Skeletal muscle tissue (tissue), 4 donors: ENCODE measurements around the gene DHX30. TPM values are rescaled to one million over a fixed set of nuclear protein-coding genes. Genes with fewer than 3 reads are reported as not detected.

Experiments
- H3K27ac ChIP-seq: one replicate; pipeline ENCODE4 v1.7.0; 2013; ENCODE audit warnings: mild to moderate bottlenecking, low read depth, low read length, inconsistent platforms
- H3K27me3 ChIP-seq, 3 donors: one replicate each; pipeline ENCODE4 v1.7.0; 2013; ENCODE audit warnings: low read length in 3 of 3; ENCODE audit not compliant: control insufficient read depth in 3 of 3, insufficient read depth in 3 of 3
- H3K36me3 ChIP-seq, 3 donors: one replicate each; pipeline ENCODE4 v1.7.0; 2013; ENCODE audit warnings: low read length in 3 of 3; ENCODE audit not compliant: control insufficient read depth in 3 of 3, insufficient read depth in 3 of 3
- H3K4me1 ChIP-seq, 3 donors: one replicate each; pipeline ENCODE4 v1.7.0; 2013; ENCODE audit warnings: low read length in 3 of 3, mild to moderate bottlenecking in 3 of 3; ENCODE audit not compliant: control insufficient read depth in 3 of 3, insufficient read depth in 3 of 3
- H3K4me3 ChIP-seq, 3 donors: one replicate each; pipeline ENCODE4 v1.7.0; 2013; ENCODE audit warnings: low read length in 3 of 3
- H3K9ac ChIP-seq, 3 donors: one replicate each; pipeline ENCODE4 v1.7.0; 2013; ENCODE audit warnings: low read length in 3 of 3, mild to moderate bottlenecking in 3 of 3, moderate library complexity in 2 of 3, low read depth in 1 of 3
- H3K9me3 ChIP-seq, 3 donors: one replicate each; pipeline ENCODE4 v1.7.0; 2013; ENCODE audit warnings: low read length in 3 of 3; ENCODE audit not compliant: control insufficient read depth in 3 of 3
- total RNA-seq: library from RNA; depleted of rRNA; stranded (reverse); fragments of >200 nt; gene quantifications from one replicate; pipeline ENCODE4 v1.2.3, GENCODE V29; 2014
- donor health status: Osteomylitis.

The DHX30 gene
- total RNA-seq, 1 donor from 2014 or later = 39.7 TPM

DNA sequence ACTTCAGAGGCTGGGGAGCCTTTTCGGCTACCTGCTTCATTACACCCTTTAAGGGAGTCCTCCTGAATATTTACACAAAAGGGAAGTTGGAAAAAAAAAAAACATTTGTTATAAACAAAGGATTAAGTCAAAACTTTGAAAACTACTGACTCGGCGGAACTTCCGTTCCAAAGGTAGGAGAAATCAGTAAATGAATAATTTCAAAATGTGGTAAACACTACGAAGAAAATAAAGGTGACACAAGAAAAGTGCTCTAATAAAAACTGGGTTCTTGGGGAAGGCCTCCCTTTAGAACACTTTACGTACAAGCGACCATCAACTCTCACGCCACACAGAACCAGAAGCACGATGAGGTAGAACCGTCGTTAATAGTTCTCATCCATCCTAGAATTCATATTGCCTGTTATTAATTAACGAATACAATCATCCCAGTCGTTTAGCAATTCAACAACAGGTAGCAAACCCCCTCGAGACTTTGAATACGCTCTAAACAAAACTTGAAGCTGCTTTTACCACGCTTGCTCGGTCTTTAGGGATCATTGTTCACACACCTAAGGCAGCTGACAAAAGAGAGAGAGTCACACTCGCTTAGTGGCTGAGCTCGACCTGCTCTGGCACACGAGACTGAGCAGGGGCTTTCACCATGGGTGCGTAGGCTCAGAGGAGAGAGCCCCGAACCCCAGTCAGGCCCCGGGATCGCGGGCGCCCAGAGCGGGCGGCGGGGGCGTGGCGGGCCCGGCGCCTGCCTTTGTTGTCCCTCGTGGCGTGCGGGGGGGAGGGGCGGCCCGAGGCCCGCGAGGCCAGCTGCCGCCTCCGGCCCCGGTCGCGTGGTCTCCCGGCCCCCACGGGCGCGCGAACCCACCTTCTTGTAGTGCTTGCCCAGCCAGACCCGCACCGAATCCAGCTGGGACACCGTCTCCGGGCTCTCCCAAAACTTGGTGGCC is 21.9 kb upstream of the DHX30 start:
- Histone ChIP-seq H3K4me3 (peak overlapping the region; percentile 85 to 98 (median 96)), H3K27me3 (no peaks in the 10 kb centered on the region), H3K36me3 (no peaks in the 10 kb centered on the region), H3K27ac (peak overlapping the region; percentile 99), H3K4me1 (peaks cover 17 to 22% (median 22%) of the 10 kb centered on the region in 3 donors), H3K9ac (peak overlapping the region; percentile 82 to 99 (median 97)), H3K9me3 (no peaks in the 10 kb centered on the region)

DNA sequence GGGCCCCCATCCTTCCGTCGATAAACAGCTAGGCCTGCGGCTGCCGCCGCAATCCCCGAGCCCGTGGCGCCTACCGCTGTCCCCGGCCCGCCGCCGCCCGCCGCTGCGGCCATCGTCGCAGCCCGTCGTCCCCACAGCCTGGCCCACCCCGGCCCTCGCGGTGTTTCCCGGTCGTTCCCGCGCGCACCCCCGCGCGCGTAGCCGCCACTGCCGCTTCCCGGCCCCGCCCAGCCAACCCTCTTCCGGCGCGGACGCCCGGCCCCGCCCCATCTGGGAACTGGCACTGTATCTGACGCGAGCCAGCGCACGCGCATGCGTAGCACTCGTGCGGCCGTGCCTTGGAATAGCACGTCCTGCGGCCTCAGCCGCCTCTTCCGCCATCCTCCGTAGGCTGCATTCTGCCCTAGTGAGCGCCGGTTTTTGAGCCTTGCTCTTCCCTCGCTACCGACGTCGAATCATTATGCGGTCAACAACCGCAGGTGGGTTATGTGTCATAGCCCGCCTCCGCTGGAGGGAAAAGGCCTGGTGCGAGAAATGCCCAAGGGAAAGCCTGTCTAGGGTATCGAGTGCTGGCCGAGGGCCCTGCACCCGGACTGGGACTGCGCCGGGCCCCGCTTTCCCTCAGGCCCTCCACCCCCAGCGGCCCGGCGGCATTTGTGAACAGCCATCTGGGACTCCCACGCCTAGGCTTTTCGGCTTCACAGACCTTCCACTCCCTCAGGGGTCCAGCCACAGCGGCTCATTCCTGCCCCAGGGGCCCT is 21.1 kb upstream of the DHX30 start, which contains the start of gene SMARCC1:
TSS of gene SMARCC1 (minus strand) at position 209 of the 761 bp plus-strand sequence. CDS start at position 113, 96 bp downstream.
- H3K27me3 ChIP-seq = no peaks in the 10 kb centered on the region
- peak within 1 kb of the TSS; percentile 99 for H3K27ac ChIP-seq
- H3K9ac ChIP-seq = peak within 1 kb of the TSS; percentile 97 to 99 (median 98)
- H3K36me3 ChIP-seq = no peaks in the 10 kb centered on the region
- H3K9me3 ChIP-seq = no peaks in the 10 kb centered on the region
- H3K4me1 ChIP-seq = peaks cover 17 to 22% (median 22%) of the 10 kb centered on the region in 3 donors
- peak within 1 kb of the TSS; percentile 86 to 98 (median 96) for H3K4me3 ChIP-seq

DNA sequence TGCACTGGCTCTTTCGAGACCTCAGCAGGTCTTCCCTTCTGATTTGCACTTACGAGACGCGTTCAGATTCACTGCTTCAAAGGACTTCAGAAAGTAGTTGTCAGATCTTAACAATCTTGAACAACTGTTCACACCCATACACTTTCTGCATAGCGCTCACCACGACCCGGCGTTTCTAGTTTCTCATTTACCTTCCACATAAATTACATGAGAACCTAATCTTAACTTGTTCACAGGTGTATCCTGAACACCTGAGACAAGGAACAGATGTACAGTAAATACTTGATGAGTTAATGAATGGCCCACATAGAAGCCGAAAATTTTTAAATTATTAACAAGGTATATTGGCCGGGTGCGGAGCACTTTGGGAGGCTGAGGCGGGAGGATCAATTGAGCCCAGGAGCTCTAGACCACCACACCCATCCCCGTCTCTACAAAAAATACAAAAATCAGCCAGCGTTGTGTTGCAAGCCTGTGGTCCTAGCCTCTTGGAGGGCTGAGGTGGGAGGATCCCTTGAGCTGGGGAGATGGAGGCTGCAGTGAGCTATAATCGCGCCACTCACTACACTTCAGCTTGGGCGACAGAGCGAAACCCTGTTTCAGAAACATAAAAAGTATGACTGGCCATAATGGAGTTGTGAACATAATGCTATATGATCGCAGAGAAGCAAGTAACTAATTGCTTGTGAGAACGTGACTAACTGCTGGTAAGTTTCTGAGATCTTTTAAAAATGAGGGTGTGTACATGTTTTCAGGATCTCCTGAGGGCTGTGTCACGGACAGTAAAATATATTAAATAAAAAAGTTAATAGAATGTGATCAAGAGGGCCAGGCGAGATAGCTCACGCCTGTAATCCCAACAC is 20.3 kb upstream of the DHX30 start:
- H3K27ac ChIP-seq = peak overlapping the region; percentile 99
- no peaks in the 10 kb centered on the region for H3K9me3 ChIP-seq
- peak overlapping the region; percentile 86 to 98 (median 96) for H3K4me3 ChIP-seq
- peaks cover 17 to 22% (median 22%) of the 10 kb centered on the region in 3 donors for H3K4me1 ChIP-seq
- H3K36me3 ChIP-seq = no peaks in the 10 kb centered on the region
- peak overlapping the region; percentile 97 to 99 (median 98) for H3K9ac ChIP-seq
- H3K27me3 ChIP-seq = no peaks in the 10 kb centered on the region

DNA sequence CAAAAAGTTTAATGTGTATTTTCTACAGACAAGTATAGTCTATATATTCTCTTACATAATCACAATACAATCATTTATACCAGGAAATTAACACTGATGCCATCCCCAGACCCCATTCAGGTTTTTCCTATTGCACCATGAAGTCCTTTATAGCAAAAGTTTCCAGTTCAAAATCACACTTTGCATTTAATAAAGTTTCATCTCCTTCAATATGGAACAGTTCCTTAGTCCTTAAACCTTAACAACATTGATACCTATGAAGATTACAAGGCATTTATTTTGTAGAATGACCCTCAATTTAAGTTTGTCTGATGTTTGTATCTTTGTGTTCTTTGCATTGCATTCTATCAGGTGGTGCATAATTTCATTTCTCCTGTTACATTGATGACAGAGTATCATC is 19.3 kb upstream of the DHX30 start:
- Histone ChIP-seq H3K27me3 (no peaks in the 10 kb centered on the region), H3K4me3 (no peak overlapping the region), H3K9me3 (no peaks in the 10 kb centered on the region), H3K4me1 (peaks cover 17 to 22% (median 22%) of the 10 kb centered on the region in 3 donors), H3K36me3 (no peaks in the 10 kb centered on the region), H3K27ac (no peak overlapping the region), H3K9ac (no peak overlapping the region)

DNA sequence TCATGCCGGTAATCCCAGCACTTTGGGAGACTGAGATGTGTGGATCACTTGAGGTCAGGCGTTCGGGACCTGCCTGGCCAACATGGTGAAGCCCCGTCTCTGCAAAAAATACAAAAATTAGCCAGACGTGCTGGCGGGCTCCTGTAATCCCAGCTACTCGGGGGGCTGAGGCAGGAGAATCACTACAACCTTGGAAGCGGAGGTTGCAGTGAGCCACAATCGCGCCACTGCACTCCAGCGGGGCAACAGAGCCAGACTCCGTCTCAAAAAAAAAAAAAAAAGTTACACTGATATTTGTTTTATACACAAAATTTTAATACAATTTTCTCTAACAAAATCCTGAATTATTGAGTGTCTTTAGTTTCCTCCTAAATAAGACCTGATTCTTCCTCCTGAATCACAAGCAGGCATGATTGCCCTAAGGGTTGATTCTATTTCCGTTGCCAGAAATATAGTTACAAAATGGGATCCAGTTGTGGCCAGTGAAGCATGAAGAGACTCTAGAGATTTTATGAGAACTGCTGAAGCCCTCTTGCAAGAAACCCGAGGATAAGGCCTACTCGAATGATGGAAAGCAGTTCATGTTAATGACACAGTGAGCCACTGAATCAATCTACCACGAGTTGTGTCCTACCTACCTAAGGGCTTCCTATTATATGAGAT is 11.6 kb upstream of the DHX30 start:
- Histone ChIP-seq H3K27me3 (no peaks in the 10 kb centered on the region), H3K36me3 (no peaks in the 10 kb centered on the region), H3K9ac (no peak overlapping the region), H3K27ac (no peak overlapping the region), H3K4me1 (no peaks in the 10 kb centered on the region), H3K4me3 (no peak overlapping the region), H3K9me3 (no peaks in the 10 kb centered on the region)

DNA sequence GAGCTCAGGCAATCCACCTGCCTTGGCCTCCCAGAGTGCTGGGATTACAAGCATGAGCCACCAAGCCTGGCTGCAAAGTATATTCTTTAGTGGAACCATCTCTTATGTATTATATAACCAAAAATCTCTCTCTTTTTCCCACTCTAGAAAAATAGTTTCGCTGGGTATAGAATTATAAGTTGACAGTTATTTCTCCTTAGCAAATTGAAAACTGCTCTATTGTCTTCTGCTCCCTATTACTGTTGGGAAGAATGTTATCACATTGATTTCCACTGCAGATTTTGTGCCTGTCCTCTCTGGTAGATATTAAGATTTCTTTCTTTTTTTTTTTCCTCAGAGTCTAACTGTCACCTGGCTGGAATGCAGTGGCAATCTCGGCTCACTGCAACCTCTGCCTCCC is 10.2 kb upstream of the DHX30 start:
- Histone ChIP-seq H3K9ac (no peak overlapping the region), H3K9me3 (no peaks in the 10 kb centered on the region), H3K4me1 (no peaks in the 10 kb centered on the region), H3K36me3 (no peaks in the 10 kb centered on the region), H3K27ac (no peak overlapping the region), H3K27me3 (no peaks in the 10 kb centered on the region), H3K4me3 (no peak overlapping the region)

DNA sequence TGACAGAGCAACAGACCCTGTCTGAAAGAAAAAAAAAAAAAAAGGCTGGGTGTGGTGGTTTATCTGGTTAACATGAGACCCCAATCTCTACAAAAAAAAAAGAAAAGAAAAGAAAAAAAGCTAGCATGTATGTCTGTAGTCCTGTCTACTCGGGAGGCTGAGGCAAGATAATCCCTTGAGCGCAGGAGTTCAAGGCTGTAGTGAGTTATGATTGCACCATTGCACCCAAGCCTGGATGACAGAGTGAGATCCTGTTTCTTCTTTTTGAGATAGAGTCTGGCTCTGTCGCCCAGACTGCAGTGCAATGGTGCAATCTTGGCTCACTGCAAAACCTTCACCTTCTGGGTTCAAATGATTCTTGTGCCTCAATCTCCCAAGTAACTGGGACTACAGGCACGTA is 8.4 kb upstream of the DHX30 start:
- no peak overlapping the region for H3K4me3 ChIP-seq
- H3K9ac ChIP-seq = no peak overlapping the region
- no peaks in the 10 kb centered on the region for H3K36me3 ChIP-seq
- H3K9me3 ChIP-seq = no peaks in the 10 kb centered on the region
- no peaks in the 10 kb centered on the region for H3K27me3 ChIP-seq
- no peaks in the 10 kb centered on the region for H3K4me1 ChIP-seq
- H3K27ac ChIP-seq = no peak overlapping the region

DNA sequence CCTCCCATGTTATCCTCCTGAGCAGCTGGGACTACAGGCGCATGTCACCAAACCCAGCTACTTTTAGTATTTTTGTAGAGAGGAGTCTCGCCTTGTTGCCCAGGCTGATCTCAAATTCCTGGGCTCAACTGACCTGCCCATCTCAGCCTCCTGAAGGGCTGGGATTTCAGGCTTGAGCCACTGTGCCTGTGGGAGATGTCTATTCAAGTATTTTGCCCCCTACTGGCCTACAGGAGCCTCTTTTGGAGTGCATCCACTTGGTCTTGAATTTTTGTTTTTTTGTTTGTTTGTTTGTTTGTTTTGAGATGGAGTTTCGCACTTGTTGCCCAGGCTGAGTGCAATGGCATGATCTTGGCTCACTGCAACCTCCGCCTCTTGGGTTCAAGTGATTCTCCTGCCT is 3.2 kb upstream of the DHX30 start:
- Histone ChIP-seq H3K4me3 (no peak overlapping the region), H3K27me3 (no peaks in the 10 kb centered on the region), H3K9me3 (no peaks in the 10 kb centered on the region), H3K4me1 (peaks cover 7 to 17% (median 10%) of the 10 kb centered on the region in 3 donors), H3K9ac (no peak overlapping the region), H3K36me3 (no peaks in the 10 kb centered on the region), H3K27ac (no peak overlapping the region)

DNA sequence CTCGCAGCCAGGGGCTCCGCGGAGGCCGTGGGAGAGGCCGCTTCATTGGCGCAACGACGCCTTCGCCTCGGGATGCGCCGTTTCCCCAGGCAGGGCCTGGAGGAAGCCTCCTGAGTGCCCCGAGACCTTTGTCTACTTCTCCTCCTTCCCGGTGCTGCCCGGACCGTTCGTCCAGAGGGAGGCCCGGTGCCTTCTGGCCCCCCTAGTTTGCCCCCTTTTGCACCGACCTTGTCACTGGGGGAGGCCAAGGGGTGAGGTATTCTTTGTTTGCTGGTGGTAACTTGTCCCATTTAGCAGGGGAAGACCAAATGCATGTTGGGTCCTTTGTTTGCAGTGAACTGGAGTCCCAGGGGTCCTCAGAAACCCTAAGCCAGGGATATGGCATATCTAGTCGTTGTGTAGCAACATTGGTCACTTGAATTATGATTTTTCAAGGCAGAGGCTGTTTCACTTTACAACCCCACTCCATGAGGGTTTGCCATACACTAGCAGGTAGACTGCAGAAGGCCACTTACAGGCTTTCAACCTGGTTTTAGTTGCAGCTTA is 615 bp downstream of the DHX30 start:
- Histone ChIP-seq H3K27ac (peak overlapping the region; percentile 95), H3K4me3 (peak overlapping the region; percentile 82 to 94 (median 93)), H3K9me3 (no peaks in the 10 kb centered on the region), H3K27me3 (no peaks in the 10 kb centered on the region), H3K36me3 (peaks cover 2 to 8% (median 5%) of the 10 kb centered on the region in 3 donors), H3K9ac (peak overlapping the region; percentile 92 to 98 (median 94)), H3K4me1 (peaks cover 7 to 17% (median 10%) of the 10 kb centered on the region in 3 donors)
